ENCODE measurements around the gene ZNF771.
"Not testable (repeated sequence)": the region's sequence is repeated elsewhere in the genome, so short reads cannot be mapped to it uniquely, and the experiment has no call there.

Gene ZNF771

GRCh38 chr16:30458561-30459394 lies 51.4 kb downstream of the ZNF771 start:
- DNase-seq (ENCODE audit: low read depth in 1 of 2, low spot score in 1 of 2), result peak; percentile 65 to 79

GRCh38 chr16:30459456-30459855 lies 52.0 kb downstream of the ZNF771 start:
- no peak for DNase-seq (ENCODE audit: low read depth in 1 of 2, low spot score in 1 of 2)

DNA sequence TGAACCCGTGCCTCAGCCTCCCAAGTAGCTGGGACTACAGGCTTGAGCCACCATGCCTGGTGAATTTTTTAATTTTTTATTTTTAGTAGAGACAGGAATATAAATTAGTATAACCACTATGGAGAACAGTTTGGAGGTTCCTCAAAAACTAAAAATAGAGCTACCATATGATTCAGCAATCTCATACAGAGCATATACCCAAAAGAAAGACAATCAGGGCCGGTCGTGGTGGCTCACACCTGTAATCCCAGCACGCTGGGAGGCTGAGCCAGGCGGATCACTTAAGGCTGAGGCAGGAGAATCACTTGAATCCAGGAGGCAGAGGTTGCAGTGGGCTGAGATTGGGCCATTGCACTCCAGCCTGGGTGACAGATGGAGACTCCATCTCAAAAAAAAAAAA lies 54.0 kb downstream of the ZNF771 start:
- not testable (repeated sequence) for DNase-seq (ENCODE audit: low read depth in 1 of 2, low spot score in 1 of 2)

DNA sequence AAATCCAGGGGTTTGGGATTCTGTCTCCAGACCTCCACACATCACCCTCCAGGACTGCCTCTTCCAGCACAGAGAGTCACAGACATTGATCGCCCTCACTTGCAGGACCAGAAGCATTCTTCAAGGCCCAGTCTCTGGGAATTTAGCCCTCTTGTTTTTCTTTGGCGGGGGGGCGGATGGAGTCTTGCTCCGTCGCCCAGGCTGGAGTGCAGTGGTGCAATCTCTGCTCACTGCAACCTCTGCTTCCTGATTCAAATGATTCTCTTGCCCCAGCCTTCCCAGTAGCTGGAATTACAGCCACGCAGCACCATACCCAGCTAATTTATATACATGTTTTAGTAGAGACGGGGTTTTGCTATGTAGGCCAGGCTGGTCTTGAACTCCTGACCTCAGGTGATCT lies 56.7 kb downstream of the ZNF771 start:
- DNase-seq (ENCODE audit: low read depth in 1 of 2, low spot score in 1 of 2), result no peak
